Activated T-cell treated with anti-CD3 and anti-CD28 coated beads for 4 hours (primary cell): ENCODE measurements around the gene RENBP.

ENCODE experiments used
- DNase-seq: peaks from one replicate; pipeline ENCODE4 v3.0.0-alpha.2; 2020

Gene RENBP

DNA sequence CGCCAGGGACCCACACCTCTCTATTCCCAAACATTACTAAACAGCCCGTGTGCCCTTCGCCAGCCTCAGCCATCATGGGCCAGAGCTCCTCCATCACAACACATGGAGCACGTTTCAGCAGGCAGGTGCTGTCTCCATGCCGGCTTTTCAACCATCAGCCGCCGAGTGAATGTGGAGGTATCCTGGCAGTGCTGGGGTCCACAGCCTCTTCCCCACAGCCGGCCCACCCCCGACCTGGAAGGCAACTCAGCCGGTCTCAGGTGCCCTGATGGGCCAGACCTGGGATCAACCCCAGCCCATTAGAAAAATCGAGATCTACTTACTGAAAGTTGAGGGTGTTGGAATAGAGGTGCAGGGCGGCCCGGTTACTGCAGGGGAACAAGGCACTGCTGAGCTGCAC, 12.7 kb downstream of the RENBP start:
- DNase-seq = no peak

DNA sequence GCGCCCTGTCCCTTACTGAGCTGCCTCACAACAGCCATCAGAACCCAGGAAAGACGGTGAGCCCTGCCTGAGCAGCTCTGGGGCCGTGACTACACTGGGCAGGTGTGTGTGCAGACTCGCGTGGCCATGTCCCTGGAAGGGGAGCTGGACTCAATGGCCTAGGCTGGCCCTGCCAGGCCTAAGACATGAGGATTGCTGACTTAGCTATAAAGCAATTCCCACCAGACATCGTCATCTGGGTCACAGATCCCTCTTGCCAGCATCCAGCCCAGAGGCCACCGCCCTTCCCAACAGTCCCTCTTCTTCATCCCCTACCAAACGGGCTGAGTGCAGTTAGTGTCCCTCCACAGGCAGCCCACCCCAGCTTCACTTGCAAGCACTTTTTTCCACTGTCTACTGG, 13.3 kb downstream of the RENBP start:
- DNase-seq = no peak

- no peak for DNase-seq
Observed at GRCh38 chrX:153930011-153930910, 14.2 kb downstream of the RENBP start.

GRCh38 chrX:153929576-153929975, 14.9 kb downstream of the RENBP start:
- no peak for DNase-seq

- no peak for DNase-seq
Observed at GRCh38 chrX:153928846-153929245, 15.6 kb downstream of the RENBP start.

GRCh38 chrX:153927922-153928760, 16.3 kb downstream of the RENBP start:
- peak; percentile 79 for DNase-seq

GRCh38 chrX:153927672-153927921, 16.8 kb downstream of the RENBP start:
- DNase-seq = no peak

GRCh38 chrX:153926858-153927671, 17.4 kb downstream of the RENBP start:
- peak; percentile 45 for DNase-seq

GRCh38 chrX:153926552-153926857, 17.9 kb downstream of the RENBP start:
- DNase-seq = no peak

DNA sequence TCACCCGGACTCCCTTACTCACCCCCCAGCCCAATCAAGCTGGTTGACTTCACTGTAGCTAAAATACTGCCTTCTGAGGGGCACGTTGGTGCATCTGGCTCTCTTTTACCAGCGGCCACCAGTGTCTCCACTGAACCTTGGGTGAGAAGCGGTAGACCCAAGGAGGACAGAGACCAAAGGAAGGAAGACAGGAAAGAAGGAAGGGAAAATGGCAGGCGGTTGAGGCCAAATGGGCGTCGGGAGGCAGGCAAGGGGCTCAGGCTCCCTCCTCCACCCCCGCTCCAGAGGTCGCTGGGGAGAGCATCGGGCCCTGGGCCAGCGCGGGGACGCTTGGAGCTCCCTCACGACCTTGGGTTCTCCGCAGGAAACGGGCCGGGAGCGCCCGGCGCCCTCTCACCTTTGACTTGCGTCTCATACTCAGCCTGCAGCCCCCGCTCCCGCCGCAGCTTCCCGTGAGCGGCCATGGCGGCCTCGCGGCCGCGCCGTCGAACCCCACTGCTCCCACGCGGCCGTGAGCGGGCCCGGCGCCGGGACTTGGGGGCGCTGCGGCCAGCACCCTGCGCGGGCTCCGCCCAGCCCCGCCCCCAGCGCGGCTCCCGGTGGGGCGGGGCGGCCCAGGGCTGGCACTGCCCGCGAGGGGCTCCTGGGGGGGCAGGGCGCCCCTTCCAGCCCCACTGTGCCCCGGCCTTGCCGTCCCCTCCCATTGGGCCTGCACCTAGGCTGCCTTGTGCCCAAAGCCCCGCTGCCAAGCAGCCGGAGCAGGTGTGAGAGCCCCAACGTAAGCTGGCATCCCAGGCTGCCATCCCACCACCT, 18.5 kb downstream of the RENBP start, which contains the start of gene ARHGAP4:
Gene ARHGAP4, minus strand, starts transcription at position 526 of the 813 bp plus-strand sequence. Its CDS starts 62 bp downstream, at position 464.
- DNase-seq = no peak

DNA sequence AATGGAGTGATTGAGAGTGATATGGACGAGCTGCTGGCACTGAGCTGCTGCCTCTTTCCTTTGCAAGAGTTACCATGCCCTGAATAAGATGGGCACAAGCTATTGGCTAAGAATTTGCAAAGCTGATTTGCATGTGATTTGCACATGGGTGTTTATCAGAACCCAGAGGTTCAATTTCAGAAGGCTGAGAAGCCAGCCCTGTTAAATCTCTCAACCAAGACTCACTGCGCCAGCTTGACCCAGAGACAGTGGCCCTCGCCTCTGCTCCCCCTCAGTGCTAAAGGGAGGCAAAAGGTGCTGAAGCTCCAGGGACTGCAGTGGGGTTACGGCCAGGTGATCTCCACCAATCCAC, 19.1 kb downstream of the RENBP start:
- DNase-seq = no peak

- no peak for DNase-seq
Observed at GRCh38 chrX:153924149-153924861, 20.1 kb downstream of the RENBP start.

GRCh38 chrX:153922932-153923857, 21.2 kb downstream of the RENBP start:
- no peak for DNase-seq

DNA sequence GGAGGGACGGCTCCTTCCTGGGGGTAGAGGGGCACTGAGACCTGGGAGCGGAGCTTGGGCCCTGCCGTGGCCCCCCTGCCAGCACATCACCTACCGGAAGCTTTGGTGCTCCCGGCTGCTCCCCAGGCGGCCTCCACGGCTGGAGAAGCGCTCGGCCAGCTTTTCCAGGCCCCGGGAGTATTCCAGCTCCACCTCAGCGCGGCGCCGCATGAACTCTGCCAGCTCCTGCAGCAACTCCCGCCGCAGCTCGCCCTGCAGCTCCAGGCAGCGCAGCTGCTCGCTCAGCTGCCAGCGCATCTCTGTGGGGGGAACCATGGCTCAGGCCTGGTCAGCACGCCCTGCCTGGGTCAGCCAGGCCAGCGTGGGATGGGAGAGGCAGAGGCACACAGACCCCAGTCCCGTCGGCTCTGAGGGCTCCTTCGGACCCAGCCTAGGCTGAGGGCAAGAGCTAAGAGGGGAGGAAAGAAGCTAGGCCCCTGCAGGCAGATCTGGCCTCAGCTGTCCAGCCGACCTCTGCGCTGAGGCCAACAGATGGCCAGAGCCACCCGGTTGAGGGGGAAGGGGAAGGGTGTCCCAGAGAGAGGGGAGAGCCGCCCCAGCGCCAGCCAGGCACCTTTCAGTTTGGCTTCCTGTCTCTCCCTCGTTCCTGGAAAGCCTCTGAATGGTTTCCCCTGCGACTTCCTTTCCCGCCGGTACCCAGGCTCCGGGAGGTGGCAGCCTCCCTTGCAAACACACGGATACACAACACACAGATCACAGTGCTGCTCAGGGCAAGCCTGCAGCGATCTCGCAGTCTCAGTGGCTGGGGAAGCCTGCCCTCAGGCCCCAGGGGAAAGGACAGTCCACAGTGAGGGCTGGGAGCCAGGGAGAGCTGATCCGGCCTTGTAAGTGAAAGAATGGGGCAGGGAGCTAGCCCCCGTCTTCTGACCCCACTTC, 22.7 kb downstream of the RENBP start:
- no peak for DNase-seq

DNA sequence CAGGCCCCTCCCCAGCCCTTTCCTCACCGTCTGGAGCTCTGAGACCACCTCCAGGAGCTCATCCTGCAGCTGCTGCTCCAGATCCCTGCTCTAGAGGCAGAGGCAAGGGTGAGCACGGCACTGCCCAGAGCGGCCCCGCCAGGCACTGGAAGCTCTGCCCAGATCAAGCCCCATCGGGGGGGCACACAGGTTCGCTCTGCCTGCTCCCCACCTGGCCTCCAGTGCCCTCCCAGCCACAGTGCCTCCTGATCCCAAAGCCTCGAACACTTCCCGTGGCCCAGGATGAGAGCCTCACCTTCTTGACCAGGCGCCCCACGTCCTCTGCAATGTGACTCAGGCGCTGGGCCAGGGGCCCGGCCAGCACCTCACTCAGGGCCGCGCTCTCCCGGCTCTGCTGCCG, 23.4 kb downstream of the RENBP start:
- DNase-seq = no peak

- no peak for DNase-seq
Observed at GRCh38 chrX:153920546-153920945, 23.9 kb downstream of the RENBP start.

DNA sequence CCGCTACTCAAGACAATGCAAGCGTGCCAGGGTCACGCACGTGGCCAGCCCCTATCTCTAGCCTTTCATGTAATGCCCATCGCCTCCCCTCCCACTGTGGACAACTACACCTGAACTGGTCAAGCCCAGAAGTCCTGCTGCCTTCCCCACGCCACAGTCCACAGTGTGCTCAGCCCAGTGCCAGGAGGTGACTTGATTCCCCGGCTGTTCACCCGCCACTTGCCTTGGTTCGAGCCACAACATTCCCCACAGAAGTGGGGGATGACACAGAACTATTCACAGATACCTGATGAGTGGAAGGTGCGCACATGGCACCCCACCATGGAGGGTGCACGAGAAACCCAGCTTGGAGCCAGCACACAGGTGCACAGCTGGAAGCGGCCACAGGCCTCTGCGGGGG, 25.2 kb downstream of the RENBP start:
- no peak for DNase-seq

GRCh38 chrX:153917869-153918268, 26.6 kb downstream of the RENBP start:
- no peak for DNase-seq

- no peak for DNase-seq
Observed at GRCh38 chrX:153913701-153914100, 30.7 kb downstream of the RENBP start.

- no peak for DNase-seq
Observed at GRCh38 chrX:153913211-153913610, 31.2 kb downstream of the RENBP start.
